ENCODE data around the gene INMT. TPM values are rescaled to one million over a fixed set of nuclear protein-coding genes. Genes with fewer than 3 reads are reported as not detected.

The INMT gene
- total and polyA plus RNA-seq, 8 donors: 4.2 to 18.7 (median 9.6) TPM

DNA sequence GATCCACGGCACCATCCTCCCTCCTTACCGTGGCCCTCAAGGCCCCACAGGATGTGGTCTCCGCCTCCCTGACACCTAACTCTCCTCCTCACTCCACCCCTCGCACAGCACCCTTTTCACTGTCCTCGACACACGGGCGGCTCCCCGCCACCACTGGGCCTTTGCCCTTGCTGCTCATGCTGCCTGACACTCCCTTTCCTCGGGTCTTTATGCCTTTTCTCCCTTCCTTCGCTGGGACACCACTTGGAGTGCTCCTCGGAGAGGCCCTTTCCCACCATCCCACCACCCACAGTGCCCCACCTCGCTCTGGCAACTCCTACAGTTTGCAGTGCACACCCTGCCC is 7.9 kb upstream of the INMT start:
- no peak overlapping the region for H3K4me3 ChIP-seq
- FAIRE-seq: no peak
- WGBS, 2 donors: 83 to 90% methylated on average over 12 of the region's 12 CpGs

DNA sequence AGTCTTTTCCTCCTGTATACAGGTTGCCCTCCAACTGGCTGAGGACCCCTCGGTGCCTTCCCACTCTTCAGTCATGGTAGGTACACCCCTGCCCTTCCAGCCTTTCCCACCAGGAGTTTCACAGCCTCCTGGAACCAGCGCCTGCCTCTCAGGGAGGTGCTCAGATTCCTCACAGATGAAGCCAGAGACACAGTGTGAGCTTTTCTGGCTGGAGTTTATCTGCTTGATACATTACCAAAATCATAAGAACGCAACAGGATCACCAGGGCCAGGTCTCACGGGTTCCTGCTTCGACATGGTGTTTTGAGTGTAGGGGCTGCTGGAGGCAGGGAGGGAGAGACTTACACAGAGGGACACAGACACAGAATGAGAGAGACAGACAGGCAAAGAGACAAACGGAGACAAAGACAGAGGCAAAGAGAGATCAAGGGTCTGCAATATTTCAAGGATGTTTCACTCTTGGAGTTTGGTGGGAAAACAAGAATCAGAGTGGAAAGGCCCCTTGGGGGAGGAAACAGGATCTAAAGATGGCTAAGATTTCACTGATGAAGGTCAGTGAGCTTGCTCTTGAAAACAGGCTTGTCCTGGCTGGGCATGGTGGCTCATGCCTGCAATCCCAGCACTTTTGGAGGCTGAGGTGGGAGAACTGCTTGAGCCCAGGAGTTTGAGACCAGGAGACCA is 6.5 kb upstream of the INMT start:
- Histone ChIP-seq H3K27me3 (no peaks in the 10 kb centered on the region), H3K36me3 (no peaks in the 10 kb centered on the region), H3K27ac (no peak overlapping the region), H3K4me3 (no peak overlapping the region), H3K9me3 (no peaks in the 10 kb centered on the region), H3K4me1 (no peaks in the 10 kb centered on the region)
- 71 to 77% methylated on average over 6 of the region's 6 CpGs for WGBS, 2 donors
- FAIRE-seq (no peak), DNase-seq (no peak), ATAC-seq (no peak)
- intact Hi-C loops (cut with DNase I): no loop called here
- TF ChIP-seq, protein P1, sequence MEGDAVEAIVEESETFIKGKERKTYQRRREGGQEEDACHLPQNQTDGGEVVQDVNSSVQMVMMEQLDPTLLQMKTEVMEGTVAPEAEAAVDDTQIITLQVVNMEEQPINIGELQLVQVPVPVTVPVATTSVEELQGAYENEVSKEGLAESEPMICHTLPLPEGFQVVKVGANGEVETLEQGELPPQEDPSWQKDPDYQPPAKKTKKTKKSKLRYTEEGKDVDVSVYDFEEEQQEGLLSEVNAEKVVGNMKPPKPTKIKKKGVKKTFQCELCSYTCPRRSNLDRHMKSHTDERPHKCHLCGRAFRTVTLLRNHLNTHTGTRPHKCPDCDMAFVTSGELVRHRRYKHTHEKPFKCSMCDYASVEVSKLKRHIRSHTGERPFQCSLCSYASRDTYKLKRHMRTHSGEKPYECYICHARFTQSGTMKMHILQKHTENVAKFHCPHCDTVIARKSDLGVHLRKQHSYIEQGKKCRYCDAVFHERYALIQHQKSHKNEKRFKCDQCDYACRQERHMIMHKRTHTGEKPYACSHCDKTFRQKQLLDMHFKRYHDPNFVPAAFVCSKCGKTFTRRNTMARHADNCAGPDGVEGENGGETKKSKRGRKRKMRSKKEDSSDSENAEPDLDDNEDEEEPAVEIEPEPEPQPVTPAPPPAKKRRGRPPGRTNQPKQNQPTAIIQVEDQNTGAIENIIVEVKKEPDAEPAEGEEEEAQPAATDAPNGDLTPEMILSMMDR (IDR thresholded peaks at IDR 0.05): no peak

More for the DNA sequence above, 7.9 kb upstream of the INMT start:
- Histone ChIP-seq H3K9me3 (no peaks in the 10 kb centered on the region), H3K27ac (no peak overlapping the region), H3K27me3 (no peaks in the 10 kb centered on the region), H3K4me1 (no peaks in the 10 kb centered on the region), H3K36me3 (no peaks in the 10 kb centered on the region)
- intact Hi-C loops (cut with DNase I): loop anchor here in 2 of 3 donors (5.0 kb wide), 1 partner anchor 117 kb away; no protein-coding TSS in a partner anchor
- ATAC-seq (no peak), DNase-seq (no peak)
- TF ChIP-seq, protein P1 (IDR thresholded peaks at IDR 0.05): no peak

DNA sequence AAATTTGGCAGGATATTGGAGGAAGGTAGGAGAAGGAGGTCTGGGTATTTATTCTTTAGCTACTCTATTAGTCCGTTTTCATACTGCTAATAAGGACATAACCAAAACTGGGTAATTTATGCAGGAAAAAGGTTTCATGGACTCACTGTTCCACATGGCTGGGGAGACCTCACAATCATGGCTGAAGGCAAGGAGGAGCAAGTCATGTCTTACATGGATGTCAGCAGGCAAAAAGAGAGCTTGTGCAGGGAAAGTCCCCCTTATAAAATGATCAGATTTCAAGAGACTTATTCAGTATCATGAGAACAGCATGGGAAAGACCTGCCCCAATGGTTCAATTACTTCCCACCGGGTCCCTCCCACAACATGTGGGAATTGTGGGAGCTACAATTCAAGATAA is 1.9 kb upstream of the INMT start:
- TF ChIP-seq, protein P1 (IDR thresholded peaks at IDR 0.05): no peak
- Histone ChIP-seq H3K27me3 (no peaks in the 10 kb centered on the region), H3K4me3 (no peak overlapping the region), H3K4me1 (peaks cover 0 to 2% (median 0%) of the 10 kb centered on the region in 3 donors), H3K9me3 (no peaks in the 10 kb centered on the region), H3K27ac (no peak overlapping the region), H3K36me3 (no peaks in the 10 kb centered on the region)
- DNase-seq: no peak
- intact Hi-C loops (cut with DNase I): no loop called here
- WGBS, 2 donors: 80 to 93% methylated on average over 2 of the region's 2 CpGs
- no peak for ATAC-seq
- FAIRE-seq: no peak

DNA sequence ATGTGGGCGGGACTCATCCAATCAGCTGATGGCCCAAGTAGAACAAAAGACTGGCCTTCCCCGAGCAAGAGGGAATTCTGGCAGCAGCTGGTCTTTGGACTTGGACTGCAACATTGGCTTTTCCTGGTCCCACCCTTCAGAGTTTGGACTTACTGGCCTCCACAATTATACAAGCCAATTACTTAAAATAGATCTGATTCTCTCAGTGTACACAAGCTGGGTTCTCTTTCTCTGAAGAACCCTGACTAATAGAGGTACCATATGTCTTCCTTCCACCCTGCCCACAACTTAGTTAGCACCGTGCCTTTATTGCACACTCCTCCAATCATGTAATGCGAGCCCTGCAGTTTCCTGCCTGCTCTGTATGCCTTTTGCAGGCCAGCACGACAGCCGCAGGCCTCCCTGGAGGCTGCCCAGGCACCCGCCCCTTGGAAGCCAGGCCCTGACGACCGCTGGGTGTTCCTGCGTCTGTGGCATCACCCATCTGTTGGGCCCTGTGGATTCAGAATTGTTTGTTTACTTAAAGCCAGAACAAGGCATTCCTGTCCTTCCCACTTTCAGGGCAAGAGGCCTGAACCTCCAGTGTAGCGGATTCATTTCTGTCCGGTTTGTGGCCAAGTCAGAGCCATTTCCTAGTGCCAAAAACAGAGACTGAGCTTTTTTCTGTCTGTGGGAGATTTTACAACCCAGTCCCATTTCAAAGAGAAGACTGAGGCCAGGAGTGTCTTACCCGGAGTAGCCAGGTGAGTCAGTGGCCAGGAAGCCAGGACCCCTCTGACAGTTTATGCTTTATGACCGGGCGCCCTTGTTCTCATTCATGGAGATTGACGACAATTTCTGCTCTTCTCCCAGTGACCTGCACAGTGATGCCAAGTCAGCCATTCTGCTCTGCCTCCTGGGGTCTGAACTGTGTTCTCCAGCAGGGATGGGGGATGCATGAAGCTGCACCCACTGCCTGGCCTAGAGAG is 968 bp upstream of the INMT start:
- no peaks in the 10 kb centered on the region for H3K27me3 ChIP-seq
- DNase-seq: no peak
- H3K36me3 ChIP-seq: no peaks in the 10 kb centered on the region
- peak in 3 of 4 donors; percentile 30 to 49 (median 46) for ATAC-seq
- H3K4me1 ChIP-seq: peaks cover 0 to 2% (median 0%) of the 10 kb centered on the region in 3 donors
- H3K4me3 ChIP-seq: no peak overlapping the region
- no peaks in the 10 kb centered on the region for H3K9me3 ChIP-seq
- intact Hi-C loops (cut with DNase I): no loop called here
- FAIRE-seq: no peak
- H3K27ac ChIP-seq: no peak overlapping the region
- TF ChIP-seq, protein P1 (IDR thresholded peaks at IDR 0.05): no peak
- 71 to 78% methylated on average over 16 of the region's 16 CpGs for WGBS, 2 donors

All from pancreas (tissue), 10 donors.